GM23248 (cell line): ENCODE measurements around the gene LHX5.
A peak's percentile ranks its signal among the peaks of the same experiment; 100 is the strongest.

ENCODE experiments used
- EZH2 ChIP-seq: fragments of 200-600 bp; sonication (generic); IDR thresholded peaks from 2 replicates; pipeline ENCODE4 v1.6.1; 2018; ENCODE audit warnings: antibody characterized with exemption, mild to moderate bottlenecking; ENCODE audit not compliant: insufficient read depth, poor library complexity, severe bottlenecking
- EZH2phosphoT487 ChIP-seq: fragments of 200-600 bp; sonication (generic); IDR thresholded peaks from 2 replicates; pipeline ENCODE4 v1.6.1; 2018; ENCODE audit warnings: antibody characterized with exemption, moderate library complexity, mild to moderate bottlenecking, low read depth; ENCODE audit not compliant: insufficient read depth

- peak; percentile 90 for TF ChIP-seq EZH2
- no peak for TF ChIP-seq EZH2phosphoT487
These were observed 6.6 kb downstream of the LHX5 start for GRCh38 chr12:113464852-113465719.
